H9 (cell line): ENCODE data around the gene CPNE7. TPM values are rescaled to one million over a fixed set of nuclear protein-coding genes. Genes with fewer than 3 reads are reported as not detected.

Source experiments
- DNase-seq: peaks from one replicate; pipeline ENCODE4 v3.0.0-alpha.2; 2017
- H2AFZ ChIP-seq: one replicate; pipeline ENCODE4 v1.6.1; 2013; ENCODE audit warnings: mild to moderate bottlenecking, low read length, control low read depth, moderate library complexity
- H2AK5ac ChIP-seq: 2 replicates; pipeline ENCODE4 v1.6.1; 2013; ENCODE audit warnings: low read length, control low read depth, mixed read lengths; ENCODE audit not compliant: insufficient read length
- H2BK120ac ChIP-seq: one replicate; pipeline ENCODE4 v1.6.1; 2013; ENCODE audit warnings: low read depth, mild to moderate bottlenecking, low read length, control low read depth, inconsistent platforms; ENCODE audit not compliant: poor library complexity, severe bottlenecking
- H2BK12ac ChIP-seq: 2 replicates; pipeline ENCODE4 v1.6.1; 2013; ENCODE audit warnings: low read length, control low read depth, mixed read lengths, low read depth; ENCODE audit not compliant: insufficient read length
- H2BK15ac ChIP-seq: 2 replicates; pipeline ENCODE4 v1.6.1; 2013; ENCODE audit warnings: low read depth, low read length, control low read depth
- H2BK20ac ChIP-seq: one replicate; pipeline ENCODE4 v1.6.1; 2013; ENCODE audit warnings: low read depth, mild to moderate bottlenecking, low read length, control low read depth, inconsistent platforms; ENCODE audit not compliant: poor library complexity, severe bottlenecking
- H2BK5ac ChIP-seq: 2 replicates; pipeline ENCODE4 v1.6.1; 2013; ENCODE audit warnings: low read length, control low read depth, mixed read lengths; ENCODE audit not compliant: insufficient read length
- H3K14ac ChIP-seq: 2 replicates; pipeline ENCODE4 v1.6.1; 2013; ENCODE audit warnings: low read length, control low read depth; ENCODE audit not compliant: insufficient read depth
- H3K18ac ChIP-seq: 2 replicates; pipeline ENCODE4 v1.6.1; 2013; ENCODE audit warnings: low read depth, mild to moderate bottlenecking, mixed read lengths, low read length, control low read depth; ENCODE audit not compliant: insufficient read length
- H3K23ac ChIP-seq: 2 replicates; pipeline ENCODE4 v1.6.1; 2013; ENCODE audit warnings: low read length, control low read depth, mixed read lengths, low read depth; ENCODE audit not compliant: insufficient read length
- H3K23me2 ChIP-seq: 2 replicates; pipeline ENCODE4 v1.6.1; 2013; ENCODE audit warnings: low read depth, mild to moderate bottlenecking, mixed read lengths, low read length, control low read depth; ENCODE audit not compliant: insufficient read length, poor library complexity, severe bottlenecking
- H3K27ac ChIP-seq: 2 replicates; pipeline ENCODE4 v1.5.1; 2013; ENCODE audit warnings: low read length, control low read depth, mixed read lengths, low read depth; ENCODE audit not compliant: insufficient read length
- H3K27me3 ChIP-seq: 2 replicates; pipeline ENCODE4 v1.6.1; 2013; ENCODE audit warnings: low read length, control low read depth, inconsistent platforms; ENCODE audit not compliant: insufficient read depth
- H3K4ac ChIP-seq: 2 replicates; pipeline ENCODE4 v1.6.1; 2013; ENCODE audit warnings: low read depth, mild to moderate bottlenecking, control low read depth, inconsistent platforms, low read length, moderate library complexity
- H3K4me1 ChIP-seq: 2 replicates; pipeline ENCODE4 v1.6.1; 2013; ENCODE audit warnings: low read length, control low read depth, inconsistent platforms; ENCODE audit not compliant: insufficient read depth
- H3K4me2 ChIP-seq: 2 replicates; pipeline ENCODE4 v1.6.1; 2013; ENCODE audit warnings: low read length, control low read depth, mixed read lengths; ENCODE audit not compliant: insufficient read length, insufficient read depth
- H3K56ac ChIP-seq: 2 replicates; pipeline ENCODE4 v1.6.1; 2013; ENCODE audit warnings: low read depth, mild to moderate bottlenecking, mixed read lengths, low read length, control low read depth; ENCODE audit not compliant: insufficient read length
- H3K79me1 ChIP-seq: 2 replicates; pipeline ENCODE4 v1.6.1; 2013; ENCODE audit warnings: low read depth, mild to moderate bottlenecking, moderate library complexity, low read length, control low read depth, inconsistent platforms; ENCODE audit not compliant: insufficient read depth, poor library complexity, severe bottlenecking
- H3K79me2 ChIP-seq: 2 replicates; pipeline ENCODE4 v1.6.1; 2013; ENCODE audit warnings: low read length, control low read depth, inconsistent platforms; ENCODE audit not compliant: insufficient read depth
- H3K9ac ChIP-seq: 2 replicates; pipeline ENCODE4 v1.6.1; 2013; ENCODE audit warnings: low read length, control low read depth, mixed read lengths; ENCODE audit not compliant: insufficient read length; ENCODE audit errors: extremely low read depth
- H3K9me3 ChIP-seq: one replicate; pipeline ENCODE4 v1.6.1; 2013; ENCODE audit warnings: low read depth, low read length, inconsistent platforms; ENCODE audit not compliant: control insufficient read depth
- H3T11ph ChIP-seq: one replicate; pipeline ENCODE4 v1.6.1; 2013; ENCODE audit warnings: mild to moderate bottlenecking, low read length, control low read depth, inconsistent platforms
- H4K20me1 ChIP-seq: one replicate; pipeline ENCODE4 v1.6.1; 2013; ENCODE audit not compliant: control insufficient read depth, insufficient read length, insufficient read depth
- H4K5ac ChIP-seq: 2 replicates; pipeline ENCODE4 v1.6.1; 2013; ENCODE audit warnings: low read depth, mild to moderate bottlenecking, mixed read lengths, low read length, control low read depth; ENCODE audit not compliant: insufficient read length
- H4K8ac ChIP-seq: replicated peaks from 2 replicates; pipeline ENCODE4 v1.6.1; 2013; ENCODE audit warnings: low read length, control low read depth, mixed read lengths, low read depth; ENCODE audit not compliant: insufficient read length
- H4K91ac ChIP-seq: 2 replicates; pipeline ENCODE4 v1.6.1; 2013; ENCODE audit warnings: low read depth, mild to moderate bottlenecking, moderate library complexity, mixed read lengths, low read length, control low read depth; ENCODE audit not compliant: insufficient read length
- H3K27ac Mint-ChIP-seq, 3 experiments: 2 replicates in 2 of 3; 3 replicates in 1 of 3; pipeline ENCODE4 v1.8.0; 2020 to 2021; ENCODE audit warnings: mixed read lengths in 3 of 3, mild to moderate bottlenecking in 1 of 3, moderate library complexity in 1 of 3
- H3K27me3 Mint-ChIP-seq: 2 replicates; pipeline ENCODE4 v1.8.0; 2021; ENCODE audit warnings: low read depth, mild to moderate bottlenecking, moderate library complexity, mixed read lengths
- H3K36me3 Mint-ChIP-seq, 3 experiments: 2 replicates in 2 of 3; 3 replicates in 1 of 3; pipeline ENCODE4 v1.8.0; 2020 to 2021; ENCODE audit warnings: low read depth in 3 of 3, mixed read lengths in 3 of 3; ENCODE audit not compliant: insufficient read depth in 1 of 3
- H3K4me1 Mint-ChIP-seq, 2 experiments: 2 replicates each; pipeline ENCODE4 v1.8.0; 2020; ENCODE audit warnings: mixed read lengths in 2 of 2
- H3K4me3 Mint-ChIP-seq, 2 experiments: 2 replicates in 1 of 2; 3 replicates in 1 of 2; pipeline ENCODE4 v1.8.0; 2020 to 2021; ENCODE audit warnings: mild to moderate bottlenecking in 2 of 2, mixed read lengths in 2 of 2, moderate library complexity in 1 of 2
- H3K9me3 Mint-ChIP-seq, 2 experiments: 2 replicates in 1 of 2; 3 replicates in 1 of 2; pipeline ENCODE4 v1.8.0; 2020; ENCODE audit warnings: mild to moderate bottlenecking in 2 of 2, mixed read lengths in 2 of 2, moderate library complexity in 1 of 2
- CTCF ChIP-seq: fragments of 200-600 bp; sonication (generic); conservative IDR thresholded peaks from 3 replicates; pipeline ENCODE4 v1.8.0; 2021; ENCODE audit warnings: antibody characterized with exemption, mild to moderate bottlenecking
- WGBS: extraction: QIAGEN DNeasy Blood & Tissue Kit; methylation state at CpG from one replicate; pipeline ENCODE4 v1.1.7; 2013; ENCODE audit warnings: missing lambda C conversion rate, low lambda C conversion rate, mixed read lengths; ENCODE audit not compliant: insufficient read length; ENCODE audit errors: extremely low coverage; 5-methylcytosine and 5-hydroxymethylcytosine counted together
- total RNA-seq: library from RNA; stranded (reverse); gene quantifications from 2 replicates; pipeline ENCODE4 v1.2.1, GENCODE V29; 2021

CPNE7 gene
- total RNA-seq, 1 experiment from 2014 or later: 23.4 TPM

GRCh38 chr16:89602952-89603590, 27.5 kb downstream of the CPNE7 start:
- H2BK15ac ChIP-seq: no peak overlapping the region
- H3K27me3 ChIP-seq: no peaks in the 10 kb centered on the region
- DNase-seq: no peak
- no peak overlapping the region for H4K8ac ChIP-seq
- no peak overlapping the region for H2BK120ac ChIP-seq
- peaks cover 5 to 12% of the 10 kb centered on the region in 2 experiments for H3K4me1 Mint-ChIP-seq
- no peak overlapping the region for H2AFZ ChIP-seq
- no peaks in the 10 kb centered on the region for H3K79me2 ChIP-seq
- no peaks in the 10 kb centered on the region for H4K20me1 ChIP-seq
- no peaks in the 10 kb centered on the region; a peak in 1 of 5 replicates for H3K9me3 Mint-ChIP-seq
- no peak overlapping the region for H4K91ac ChIP-seq
- H3K27me3 Mint-ChIP-seq: peaks cover 5% of the 10 kb centered on the region
- H3K14ac ChIP-seq: no peak overlapping the region; the same call in 1 of the 2 replicates
- H3K27ac ChIP-seq: no peak overlapping the region
- H3K4me1 ChIP-seq: no peaks in the 10 kb centered on the region; the same call in 1 of the 2 replicates
- WGBS: no CpG with 5 or more reads among the region's 5 CpGs
- H3K36me3 Mint-ChIP-seq: no peaks in the 10 kb centered on the region
- no peak overlapping the region for H2BK12ac ChIP-seq
- no peak overlapping the region for H3K18ac ChIP-seq
- peak overlapping the region in 1 of 2 experiments; percentile 15; a peak in 2 of 5 replicates for H3K4me3 Mint-ChIP-seq
- H2BK20ac ChIP-seq: no peak overlapping the region
- no peak overlapping the region for H2AK5ac ChIP-seq
- H3K9me3 ChIP-seq: no peaks in the 10 kb centered on the region
- H3K4ac ChIP-seq: no peak overlapping the region
- no peak overlapping the region for H2BK5ac ChIP-seq
- H3K27ac Mint-ChIP-seq: no peak overlapping the region; a peak in 1 of 7 replicates
- no peaks in the 10 kb centered on the region for H3K79me1 ChIP-seq
- H3K56ac ChIP-seq: no peak overlapping the region
- H3K23ac ChIP-seq: no peak overlapping the region
- H3K9ac ChIP-seq: no peak overlapping the region
- no peak overlapping the region for H3T11ph ChIP-seq
- no peak overlapping the region for H3K4me2 ChIP-seq
- peaks cover under 1% of the 10 kb centered on the region for H3K23me2 ChIP-seq
- no peak overlapping the region for H4K5ac ChIP-seq
- no peak for TF ChIP-seq CTCF
